SK-N-SH treated with all-trans-retinoic acid at 6 μM for 48 hours (cell line): ENCODE results near the gene PRKCE.

ENCODE experiments used
- ATAC-seq: fragments of 200-7000 bp; cut with Tn5 transposase; 3 replicates; pipeline ENCODE4 v1.9.1; 2020; ENCODE audit warnings: mild to moderate bottlenecking, moderate library complexity
- ARNTL ChIP-seq: fragments of 450-650 bp; formaldehyde crosslinking; IDR thresholded peaks from 2 replicates; pipeline ENCODE4 v1.5.0; 2020; ENCODE audit warnings: low read depth, mild to moderate bottlenecking, moderate library complexity, borderline replicate concordance
- BACH2 ChIP-seq: fragments of 250-450 bp; sonication (Bioruptor Pico); IDR thresholded peaks from 2 replicates; pipeline ENCODE4 v1.9.0; 2021; ENCODE audit warnings: mild to moderate bottlenecking, borderline replicate concordance
- CSDC2 ChIP-seq: fragments of 250-450 bp; sonication (Bioruptor Pico); IDR thresholded peaks from 2 replicates; pipeline ENCODE4 v1.5.0; 2020; ENCODE audit warnings: mild to moderate bottlenecking, moderate library complexity
- GLIS3 ChIP-seq: fragments of 250-450 bp; sonication (Bioruptor Pico); IDR thresholded peaks from 2 replicates; pipeline ENCODE4 v1.5.0; 2020; ENCODE audit warnings: mild to moderate bottlenecking, moderate library complexity
- ISL1 ChIP-seq: fragments of 250-450 bp; sonication (Bioruptor Pico); IDR thresholded peaks from 2 replicates; pipeline ENCODE4 v2.1.2; 2022; ENCODE audit warnings: mild to moderate bottlenecking, moderate library complexity
- PPARA ChIP-seq: fragments of 250-450 bp; sonication (Bioruptor Pico); IDR thresholded peaks from 2 replicates; pipeline ENCODE4 v1.5.0; 2020; ENCODE audit warnings: mild to moderate bottlenecking, borderline replicate concordance
- RARB ChIP-seq: fragments of 250-450 bp; sonication (Bioruptor Pico); IDR thresholded peaks from 2 replicates; pipeline ENCODE4 v1.8.0; 2021; ENCODE audit warnings: mild to moderate bottlenecking, moderate library complexity
- SNAI2 ChIP-seq: fragments of 250-450 bp; sonication (Bioruptor Pico); IDR thresholded peaks from 2 replicates; pipeline ENCODE4 v1.5.0; 2020; ENCODE audit warnings: mild to moderate bottlenecking, moderate library complexity
- TCF4 ChIP-seq: fragments of 250-450 bp; sonication (Bioruptor Pico); IDR thresholded peaks from 2 replicates; pipeline ENCODE4 v1.8.0; 2021; ENCODE audit warnings: mild to moderate bottlenecking, moderate library complexity, borderline replicate concordance
- ZC3H10 ChIP-seq: fragments of 250-450 bp; sonication (Bioruptor Pico); IDR thresholded peaks from 2 replicates; pipeline ENCODE4 v1.5.1; 2021; ENCODE audit warnings: mild to moderate bottlenecking, moderate library complexity
- ZFP3 ChIP-seq: fragments of 250-450 bp; sonication (Bioruptor Pico); IDR thresholded peaks from 2 replicates; pipeline ENCODE4 v1.5.0; 2020; ENCODE audit warnings: mild to moderate bottlenecking, moderate library complexity
- ZNF565 ChIP-seq: fragments of 450-650 bp; formaldehyde crosslinking; conservative IDR thresholded peaks from 2 replicates; pipeline ENCODE4 v1.5.0; 2020; ENCODE audit warnings: low read depth, mild to moderate bottlenecking, moderate library complexity
- ZNF70 ChIP-seq: fragments of 450-650 bp; formaldehyde crosslinking; IDR thresholded peaks from 2 replicates; pipeline ENCODE4 v1.5.0; 2020; ENCODE audit warnings: mild to moderate bottlenecking, moderate library complexity
- ZNF8 ChIP-seq: fragments of 450-650 bp; formaldehyde crosslinking; IDR thresholded peaks from 2 replicates; pipeline ENCODE4 v1.5.0; 2020; ENCODE audit warnings: mild to moderate bottlenecking, moderate library complexity
- TF ChIP-seq, protein P1 (sequence below): fragments of 250-450 bp; sonication (Bioruptor Pico); IDR thresholded peaks from 2 replicates; pipeline ENCODE4 v1.8.0; 2021; ENCODE audit warnings: low read depth, mild to moderate bottlenecking, moderate library complexity, borderline replicate concordance
- TF ChIP-seq, protein P2 (sequence below): fragments of 250-450 bp; sonication (Bioruptor Pico); IDR thresholded peaks from 2 replicates; pipeline ENCODE4 v1.8.0; 2020; ENCODE audit warnings: mild to moderate bottlenecking, moderate library complexity, borderline replicate concordance
- TF ChIP-seq, protein P3 (sequence below): fragments of 250-450 bp; sonication (Bioruptor Pico); IDR thresholded peaks from 2 replicates; pipeline ENCODE4 v1.5.1; 2021; ENCODE audit warnings: mild to moderate bottlenecking, moderate library complexity
- TF ChIP-seq, protein P4 (sequence below): fragments of 250-450 bp; sonication (Bioruptor Pico); IDR thresholded peaks from 2 replicates; pipeline ENCODE4 v1.5.0; 2020; ENCODE audit warnings: mild to moderate bottlenecking, moderate library complexity
- TF ChIP-seq, protein P5 (sequence below): fragments of 250-450 bp; sonication (Bioruptor Pico); IDR thresholded peaks from 2 replicates; pipeline ENCODE4 v1.5.1; 2020; ENCODE audit warnings: low read depth, mild to moderate bottlenecking, moderate library complexity

PRKCE gene

DNA sequence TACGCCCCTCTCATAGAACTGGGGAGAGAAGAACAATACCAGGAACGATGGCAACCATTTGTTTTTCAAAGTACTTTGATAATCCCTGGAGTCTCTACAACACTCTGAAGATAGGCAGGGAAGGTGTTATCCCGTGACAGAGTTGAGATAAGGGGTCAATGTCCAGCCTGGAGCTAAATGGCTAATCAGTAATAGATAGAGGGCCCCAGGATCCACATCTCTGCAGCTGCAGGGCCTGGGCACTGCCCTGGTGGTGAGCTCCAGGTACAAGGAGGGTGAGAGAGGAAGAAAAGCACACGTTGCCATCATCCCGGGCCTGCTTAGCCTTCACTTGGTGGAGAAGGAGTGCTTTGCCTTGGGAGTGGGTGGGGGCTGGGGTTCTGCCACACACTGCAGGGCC, 260.6 kb downstream of the PRKCE start:
- TF ChIP-seq ZFP3 (CRISPR knock-in tag) (no peak), ARNTL (CRISPR knock-in tag) (no peak), ZNF8 (CRISPR knock-in tag) (no peak), ZC3H10 (CRISPR knock-in tag) (no peak), BACH2 (CRISPR knock-in tag) (no peak), ZNF70 (CRISPR knock-in tag) (no peak), RARB (no peak), GLIS3 (no peak), CSDC2 (no peak), TCF4 (CRISPR knock-in tag) (no peak)
- TF ChIP-seq, protein P1, sequence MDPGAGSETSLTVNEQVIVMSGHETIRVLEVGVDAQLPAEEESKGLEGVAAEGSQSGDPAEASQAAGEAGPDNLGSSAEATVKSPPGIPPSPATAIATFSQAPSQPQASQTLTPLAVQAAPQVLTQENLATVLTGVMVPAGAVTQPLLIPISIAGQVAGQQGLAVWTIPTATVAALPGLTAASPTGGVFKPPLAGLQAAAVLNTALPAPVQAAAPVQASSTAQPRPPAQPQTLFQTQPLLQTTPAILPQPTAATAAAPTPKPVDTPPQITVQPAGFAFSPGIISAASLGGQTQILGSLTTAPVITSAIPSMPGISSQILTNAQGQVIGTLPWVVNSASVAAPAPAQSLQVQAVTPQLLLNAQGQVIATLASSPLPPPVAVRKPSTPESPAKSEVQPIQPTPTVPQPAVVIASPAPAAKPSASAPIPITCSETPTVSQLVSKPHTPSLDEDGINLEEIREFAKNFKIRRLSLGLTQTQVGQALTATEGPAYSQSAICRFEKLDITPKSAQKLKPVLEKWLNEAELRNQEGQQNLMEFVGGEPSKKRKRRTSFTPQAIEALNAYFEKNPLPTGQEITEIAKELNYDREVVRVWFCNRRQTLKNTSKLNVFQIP (CRISPR knock-in tag), result no peak
- TF ChIP-seq, protein P2, sequence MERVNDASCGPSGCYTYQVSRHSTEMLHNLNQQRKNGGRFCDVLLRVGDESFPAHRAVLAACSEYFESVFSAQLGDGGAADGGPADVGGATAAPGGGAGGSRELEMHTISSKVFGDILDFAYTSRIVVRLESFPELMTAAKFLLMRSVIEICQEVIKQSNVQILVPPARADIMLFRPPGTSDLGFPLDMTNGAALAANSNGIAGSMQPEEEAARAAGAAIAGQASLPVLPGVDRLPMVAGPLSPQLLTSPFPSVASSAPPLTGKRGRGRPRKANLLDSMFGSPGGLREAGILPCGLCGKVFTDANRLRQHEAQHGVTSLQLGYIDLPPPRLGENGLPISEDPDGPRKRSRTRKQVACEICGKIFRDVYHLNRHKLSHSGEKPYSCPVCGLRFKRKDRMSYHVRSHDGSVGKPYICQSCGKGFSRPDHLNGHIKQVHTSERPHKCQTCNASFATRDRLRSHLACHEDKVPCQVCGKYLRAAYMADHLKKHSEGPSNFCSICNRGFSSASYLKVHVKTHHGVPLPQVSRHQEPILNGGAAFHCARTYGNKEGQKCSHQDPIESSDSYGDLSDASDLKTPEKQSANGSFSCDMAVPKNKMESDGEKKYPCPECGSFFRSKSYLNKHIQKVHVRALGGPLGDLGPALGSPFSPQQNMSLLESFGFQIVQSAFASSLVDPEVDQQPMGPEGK (CRISPR knock-in tag), result no peak
- TF ChIP-seq, protein P3, sequence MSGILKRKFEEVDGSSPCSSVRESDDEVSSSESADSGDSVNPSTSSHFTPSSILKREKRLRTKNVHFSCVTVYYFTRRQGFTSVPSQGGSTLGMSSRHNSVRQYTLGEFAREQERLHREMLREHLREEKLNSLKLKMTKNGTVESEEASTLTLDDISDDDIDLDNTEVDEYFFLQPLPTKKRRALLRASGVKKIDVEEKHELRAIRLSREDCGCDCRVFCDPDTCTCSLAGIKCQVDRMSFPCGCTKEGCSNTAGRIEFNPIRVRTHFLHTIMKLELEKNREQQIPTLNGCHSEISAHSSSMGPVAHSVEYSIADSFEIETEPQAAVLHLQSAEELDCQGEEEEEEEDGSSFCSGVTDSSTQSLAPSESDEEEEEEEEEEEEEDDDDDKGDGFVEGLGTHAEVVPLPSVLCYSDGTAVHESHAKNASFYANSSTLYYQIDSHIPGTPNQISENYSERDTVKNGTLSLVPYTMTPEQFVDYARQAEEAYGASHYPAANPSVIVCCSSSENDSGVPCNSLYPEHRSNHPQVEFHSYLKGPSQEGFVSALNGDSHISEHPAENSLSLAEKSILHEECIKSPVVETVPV (CRISPR knock-in tag), result no peak
- TF ChIP-seq, protein P4, sequence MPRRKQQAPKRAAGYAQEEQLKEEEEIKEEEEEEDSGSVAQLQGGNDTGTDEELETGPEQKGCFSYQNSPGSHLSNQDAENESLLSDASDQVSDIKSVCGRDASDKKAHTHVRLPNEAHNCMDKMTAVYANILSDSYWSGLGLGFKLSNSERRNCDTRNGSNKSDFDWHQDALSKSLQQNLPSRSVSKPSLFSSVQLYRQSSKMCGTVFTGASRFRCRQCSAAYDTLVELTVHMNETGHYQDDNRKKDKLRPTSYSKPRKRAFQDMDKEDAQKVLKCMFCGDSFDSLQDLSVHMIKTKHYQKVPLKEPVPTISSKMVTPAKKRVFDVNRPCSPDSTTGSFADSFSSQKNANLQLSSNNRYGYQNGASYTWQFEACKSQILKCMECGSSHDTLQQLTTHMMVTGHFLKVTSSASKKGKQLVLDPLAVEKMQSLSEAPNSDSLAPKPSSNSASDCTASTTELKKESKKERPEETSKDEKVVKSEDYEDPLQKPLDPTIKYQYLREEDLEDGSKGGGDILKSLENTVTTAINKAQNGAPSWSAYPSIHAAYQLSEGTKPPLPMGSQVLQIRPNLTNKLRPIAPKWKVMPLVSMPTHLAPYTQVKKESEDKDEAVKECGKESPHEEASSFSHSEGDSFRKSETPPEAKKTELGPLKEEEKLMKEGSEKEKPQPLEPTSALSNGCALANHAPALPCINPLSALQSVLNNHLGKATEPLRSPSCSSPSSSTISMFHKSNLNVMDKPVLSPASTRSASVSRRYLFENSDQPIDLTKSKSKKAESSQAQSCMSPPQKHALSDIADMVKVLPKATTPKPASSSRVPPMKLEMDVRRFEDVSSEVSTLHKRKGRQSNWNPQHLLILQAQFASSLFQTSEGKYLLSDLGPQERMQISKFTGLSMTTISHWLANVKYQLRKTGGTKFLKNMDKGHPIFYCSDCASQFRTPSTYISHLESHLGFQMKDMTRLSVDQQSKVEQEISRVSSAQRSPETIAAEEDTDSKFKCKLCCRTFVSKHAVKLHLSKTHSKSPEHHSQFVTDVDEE (CRISPR knock-in tag), result no peak
- ATAC-seq, result no peak

DNA sequence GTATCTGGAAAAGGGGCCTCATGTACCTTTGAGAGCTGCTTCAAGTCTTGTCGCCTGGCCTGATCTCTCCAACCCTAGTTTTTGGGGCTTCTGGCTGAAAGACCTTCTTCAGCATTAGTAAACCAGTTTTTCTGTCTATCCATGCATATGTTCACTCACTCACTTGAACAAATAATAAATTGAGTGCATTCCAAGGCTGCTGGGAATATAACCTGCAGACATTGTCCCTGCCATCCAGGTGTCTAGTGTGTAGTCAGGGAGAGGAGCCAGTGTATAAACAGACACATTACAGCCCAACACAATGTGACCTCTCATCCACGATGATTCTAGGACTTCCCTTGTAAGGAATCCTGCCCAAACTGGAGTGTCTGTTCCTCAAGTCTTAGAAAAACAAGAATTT, 262.1 kb downstream of the PRKCE start:
- no peak for ATAC-seq
- no peak for TF ChIP-seq ZNF565 (CRISPR knock-in tag)
- TF ChIP-seq SNAI2 (CRISPR knock-in tag), result no peak
- no peak for TF ChIP-seq ZNF70 (CRISPR knock-in tag)
- TF ChIP-seq CSDC2, result no peak
- TF ChIP-seq ZNF8 (CRISPR knock-in tag), result no peak
- TF ChIP-seq, protein P5, sequence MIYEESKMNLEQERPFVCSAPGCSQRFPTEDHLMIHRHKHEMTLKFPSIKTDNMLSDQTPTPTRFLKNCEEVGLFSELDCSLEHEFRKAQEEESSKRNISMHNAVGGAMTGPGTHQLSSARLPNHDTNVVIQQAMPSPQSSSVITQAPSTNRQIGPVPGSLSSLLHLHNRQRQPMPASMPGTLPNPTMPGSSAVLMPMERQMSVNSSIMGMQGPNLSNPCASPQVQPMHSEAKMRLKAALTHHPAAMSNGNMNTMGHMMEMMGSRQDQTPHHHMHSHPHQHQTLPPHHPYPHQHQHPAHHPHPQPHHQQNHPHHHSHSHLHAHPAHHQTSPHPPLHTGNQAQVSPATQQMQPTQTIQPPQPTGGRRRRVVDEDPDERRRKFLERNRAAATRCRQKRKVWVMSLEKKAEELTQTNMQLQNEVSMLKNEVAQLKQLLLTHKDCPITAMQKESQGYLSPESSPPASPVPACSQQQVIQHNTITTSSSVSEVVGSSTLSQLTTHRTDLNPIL, result no peak
- TF ChIP-seq ISL1 (CRISPR knock-in tag), result no peak
- no peak for TF ChIP-seq ZC3H10 (CRISPR knock-in tag)
- TF ChIP-seq, protein P2 (CRISPR knock-in tag), result no peak
- no peak for TF ChIP-seq ARNTL (CRISPR knock-in tag)
- no peak for TF ChIP-seq GLIS3
- no peak for TF ChIP-seq PPARA (CRISPR knock-in tag)
- TF ChIP-seq, protein P4 (CRISPR knock-in tag), result no peak
